HG02840 (cell line): Measurements from ENCODE around the gene TEX11.

Source experiments
- ATAC-seq: cut with Tn5 transposase; IDR thresholded peaks from one replicate; pipeline ENCODE4 v1.9.1; 2021; ENCODE audit warnings: mild to moderate bottlenecking, moderate library complexity, moderate number of reproducible peaks; ENCODE audit not compliant: unreplicated experiment, low FRiP score

TEX11 gene

GRCh38 chrX:70508296-70508911, 400.1 kb downstream of the TEX11 start:
- ATAC-seq, result no peak

- no peak for ATAC-seq
Observed at GRCh38 chrX:70505451-70505841, 403.1 kb downstream of the TEX11 start.

DNA sequence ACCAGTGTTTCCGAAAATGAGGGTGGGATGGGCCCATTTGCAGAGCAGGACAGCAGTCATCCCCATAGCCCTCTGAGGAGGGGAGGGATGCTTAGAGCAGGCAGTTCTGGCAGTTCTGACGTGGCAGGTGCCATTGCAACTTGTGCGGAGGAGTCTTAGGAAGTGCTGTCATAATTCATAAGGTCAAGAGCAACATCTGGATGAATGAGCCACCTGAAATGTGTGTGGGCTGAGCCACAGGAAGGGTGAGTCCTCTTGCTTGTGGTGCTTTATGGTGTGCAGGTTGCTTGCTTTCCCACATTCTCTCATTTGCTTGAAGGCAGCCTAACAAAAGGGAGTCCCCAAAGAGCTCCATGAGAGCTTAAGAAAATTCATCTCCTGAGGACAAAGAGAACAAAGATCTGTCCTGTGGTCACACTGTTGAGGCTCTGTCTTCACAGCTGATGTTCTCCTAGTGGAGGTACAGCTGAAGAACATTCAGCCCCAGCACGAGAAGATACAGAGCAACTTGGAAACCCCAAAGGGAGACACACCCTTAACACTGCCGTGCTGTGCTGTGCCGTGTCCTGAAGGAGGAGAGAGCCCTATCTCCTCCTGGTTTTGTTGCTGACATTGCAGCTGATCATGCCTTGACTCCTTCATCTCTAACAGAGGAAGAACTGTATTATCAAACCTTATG, 403.6 kb downstream of the TEX11 start:
- ATAC-seq, result no peak

DNA sequence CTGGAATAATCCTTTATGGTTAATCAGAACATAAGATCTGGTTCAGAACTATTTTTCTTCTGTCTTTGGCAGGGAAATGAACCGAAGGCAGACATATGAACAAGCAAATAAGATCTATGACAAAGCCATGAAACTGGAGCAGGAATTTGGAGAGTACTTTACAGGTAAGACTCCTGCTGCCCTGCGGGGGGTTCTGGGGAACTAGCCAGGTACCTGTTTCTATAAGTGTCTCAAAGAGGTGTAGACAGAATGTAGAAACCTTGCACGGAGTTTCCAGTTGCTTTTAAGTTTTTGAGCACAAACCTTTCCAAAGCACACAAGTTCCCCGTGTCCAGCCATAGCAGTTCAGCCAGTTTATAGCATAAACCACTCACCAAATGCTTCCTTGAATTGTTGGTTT, 407.7 kb downstream of the TEX11 start:
- no peak for ATAC-seq

- no peak for ATAC-seq
Observed at GRCh38 chrX:70498129-70498528, 410.4 kb downstream of the TEX11 start.

- no peak for ATAC-seq
Observed at GRCh38 chrX:70497026-70497425, 411.5 kb downstream of the TEX11 start.

- no peak for ATAC-seq
Observed at GRCh38 chrX:70496491-70496890, 412.0 kb downstream of the TEX11 start.

DNA sequence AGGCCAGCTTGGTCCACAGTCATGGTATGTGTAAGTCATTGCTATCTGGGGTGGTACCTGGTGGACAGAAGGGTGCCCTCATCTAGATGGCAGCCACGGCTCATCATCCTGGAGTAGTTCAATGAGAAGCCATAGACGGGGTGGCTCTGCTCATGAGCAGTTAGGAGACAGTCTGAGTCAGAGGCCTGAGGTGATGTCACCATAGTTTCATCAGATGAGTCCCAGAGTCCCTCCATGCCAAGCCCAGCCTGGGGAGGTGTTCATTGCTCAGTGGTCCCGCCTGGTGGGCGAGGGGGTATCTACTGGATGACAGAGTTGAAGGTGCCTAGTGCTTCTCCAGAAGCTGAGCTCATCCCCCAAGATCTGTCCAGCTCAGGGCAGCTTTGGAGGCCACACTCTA, 414.1 kb downstream of the TEX11 start:
- no peak for ATAC-seq

- ATAC-seq, result no peak
Observed at GRCh38 chrX:70488856-70489255, 419.7 kb downstream of the TEX11 start.

GRCh38 chrX:70485466-70485865, 423.0 kb downstream of the TEX11 start:
- ATAC-seq, result no peak

DNA sequence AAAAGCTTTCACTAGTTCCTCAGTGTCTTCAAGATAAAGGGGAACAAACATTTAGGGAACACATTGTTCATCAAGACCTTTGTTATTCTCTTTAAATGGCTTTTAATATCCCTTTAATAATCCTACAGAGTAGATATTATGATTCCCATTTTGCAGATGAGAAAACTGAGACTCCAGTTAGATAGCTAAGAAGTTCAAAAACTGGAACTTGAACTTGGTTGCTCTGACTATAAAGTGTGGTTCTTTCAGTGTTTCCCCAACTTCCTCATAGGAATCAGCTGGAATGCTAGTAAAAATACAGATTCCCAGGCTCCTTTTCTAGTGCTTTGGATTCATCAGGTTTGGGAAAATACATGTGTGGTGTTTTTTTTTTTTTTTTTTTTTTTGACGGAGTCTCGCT, 426.2 kb downstream of the TEX11 start:
- no peak for ATAC-seq

DNA sequence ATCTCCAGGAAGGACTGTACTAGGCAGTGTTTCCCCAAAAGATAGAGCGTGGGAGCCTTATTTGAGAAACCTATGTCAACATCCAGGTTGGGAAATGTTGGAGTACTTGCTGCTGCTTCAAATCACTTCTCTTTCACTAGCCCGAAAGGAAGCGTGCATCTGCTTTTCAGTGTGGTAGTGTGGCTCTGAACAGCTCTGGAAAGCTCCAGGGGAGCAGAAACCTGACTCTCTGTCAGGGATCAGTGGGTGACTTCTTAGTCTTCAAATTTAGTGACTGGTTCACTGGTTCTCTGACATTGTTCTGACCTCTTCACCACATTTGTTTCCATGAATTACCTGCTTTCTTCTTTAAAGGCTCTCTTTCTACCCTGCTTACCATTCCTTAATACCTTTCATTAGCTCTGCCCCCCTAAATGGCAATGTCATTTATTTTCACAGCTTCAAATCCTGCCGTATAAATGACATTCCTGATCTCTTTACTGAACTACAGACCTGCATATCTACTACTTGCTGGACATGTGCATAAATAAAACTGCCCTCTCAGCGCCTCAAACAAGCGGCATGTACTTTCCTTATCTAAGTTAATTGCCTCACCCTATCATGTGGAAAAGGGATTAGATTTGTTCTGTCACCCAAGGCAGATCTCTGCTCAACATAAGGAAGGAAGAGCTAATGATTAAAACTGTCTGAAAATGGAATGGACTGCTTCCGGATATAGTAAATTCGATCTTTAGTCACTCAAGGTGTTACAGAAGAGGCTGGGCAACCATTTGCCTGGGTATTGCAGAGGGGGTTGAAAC, 426.8 kb downstream of the TEX11 start:
- ATAC-seq, result no peak

GRCh38 chrX:70480660-70481018, 427.9 kb downstream of the TEX11 start:
- ATAC-seq, result no peak

DNA sequence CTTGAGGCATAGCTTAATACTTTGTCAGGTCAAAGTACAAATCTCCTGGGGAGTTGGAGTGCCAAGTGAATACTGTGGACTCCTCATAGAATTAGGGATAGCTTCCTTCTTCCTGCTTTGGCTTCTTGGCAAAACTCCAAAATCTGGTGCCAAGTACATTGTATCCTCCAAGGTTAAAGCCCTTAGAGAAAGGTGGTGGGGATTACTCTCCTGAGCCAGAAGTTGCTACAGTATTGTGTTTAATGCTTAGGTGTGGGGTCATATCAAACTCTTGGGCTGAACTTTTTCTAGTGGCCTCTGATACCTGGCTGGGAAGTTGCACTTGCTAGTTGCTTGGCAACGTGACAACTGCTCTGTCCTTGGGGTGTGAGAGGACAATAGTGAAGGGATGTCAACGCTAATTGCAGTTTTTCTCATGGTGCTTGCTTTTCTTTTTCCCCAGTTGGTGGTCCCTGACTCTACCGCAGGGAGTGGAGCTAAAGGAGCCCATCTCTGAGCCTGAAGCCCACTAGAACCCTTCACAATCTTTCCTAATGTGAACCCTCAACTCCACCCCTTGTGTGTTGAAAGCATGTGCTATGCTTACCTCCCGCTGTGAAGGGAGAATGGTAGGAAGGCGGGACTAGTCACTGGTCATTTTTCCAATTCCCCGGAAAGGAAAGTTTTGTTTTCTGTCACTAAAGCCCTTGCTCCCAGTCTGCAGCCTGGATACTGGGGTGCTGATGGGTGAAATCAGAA, 428.4 kb downstream of the TEX11 start:
- no peak for ATAC-seq

GRCh38 chrX:70479247-70479921, 429.1 kb downstream of the TEX11 start:
- ATAC-seq, result no peak
